HepG2 (cell line): ENCODE results near the gene INHBE. TPM values are rescaled to one million over a fixed set of nuclear protein-coding genes. Genes with fewer than 3 reads are reported as not detected.

Source experiments
- ATAC-seq: fragments of 200-7000 bp; cut with Tn5 transposase; 3 replicates; pipeline ENCODE4 v1.9.1; 2020; ENCODE audit warnings: mild to moderate bottlenecking, moderate library complexity
- BruUV-seq: library from RNA; stranded (reverse); fragments of 400-500 nt; replicated peaks from 2 replicates; lab custom pipeline; 2021; lab: Mats Ljungman, UMichigan
- CTCF ChIA-PET: fragments of 300-600 bp; formaldehyde crosslinking; extraction: SDS; loops from one replicate; lab custom pipeline; 2021; ENCODE audit warnings: low total read pairs, inconsistent platforms, low intra/inter-chr PET ratio; lab: Yijun Ruan, JAX
- POLR2A ChIA-PET: fragments of 350-600 bp; sonication (Branson Sonifier 250); formaldehyde crosslinking; loops from one replicate; lab custom pipeline; 2020; ENCODE audit warnings: antibody characterized with exemption, inconsistent platforms; lab: Yijun Ruan, JAX
- DNase-seq: peaks from one replicate; pipeline ENCODE4 v3.0.0-alpha.2; 2015; ENCODE audit warnings: low spot score
- FAIRE-seq: peaks from 3 replicates; lab custom pipeline; 2011; peaks lifted over from hg19 to GRCh38; lab: Jason Lieb, UNC
- H2AFZ ChIP-seq: one replicate; pipeline ENCODE4 v1.6.1; 2011; ENCODE audit warnings: low read length, inconsistent platforms
- H3K27ac ChIP-seq: fragments of 300-600 bp; 3 replicates; pipeline ENCODE4 v1.8.0; 2011; ENCODE audit warnings: mixed run types, mild to moderate bottlenecking, mixed read lengths, low read length, inconsistent platforms; ENCODE audit not compliant: insufficient read depth; ENCODE audit errors: extremely low read length
- H3K27me3 ChIP-seq, 2 experiments: fragments of 200-600 bp in 1 of 2; 2 replicates in 1 of 2; 3 replicates in 1 of 2; pipeline versions ENCODE4 v1.6.0 to v1.8.0; 2011; ENCODE audit warnings: low read length in 2 of 2, mild to moderate bottlenecking in 2 of 2, moderate library complexity in 2 of 2, inconsistent platforms in 1 of 2; ENCODE audit not compliant: insufficient read depth in 2 of 2, control insufficient read depth in 1 of 2
- H3K36me3 ChIP-seq, 2 experiments: fragments of 200-600 bp in 1 of 2; replicated peaks in 1 of 2; 2 replicates in 1 of 2; 3 replicates in 1 of 2; pipeline versions ENCODE4 v1.5.1 to v1.8.0; 2011; ENCODE audit warnings: low read length in 2 of 2, inconsistent platforms in 1 of 2; ENCODE audit not compliant: insufficient read depth in 2 of 2, control insufficient read depth in 1 of 2
- H3K4me1 ChIP-seq: 2 replicates; pipeline ENCODE4 v1.5.1; 2012; ENCODE audit warnings: low read length, inconsistent platforms; ENCODE audit not compliant: insufficient read depth
- H3K4me2 ChIP-seq: 2 replicates; pipeline ENCODE4 v1.6.0; 2011; ENCODE audit warnings: low read depth, low read length, inconsistent platforms
- H3K4me3 ChIP-seq, 3 experiments: fragments of 200-600 bp in 1 of 3; sonication (generic), shearing (Covaris generic) in 1 of 3; replicated peaks in 1 of 3; 2 replicates each; pipeline ENCODE4 v1.5.1; 2011 to 2016; ENCODE audit warnings: low read length in 3 of 3, inconsistent platforms in 2 of 3, low read depth in 2 of 3, mild to moderate bottlenecking in 2 of 3, control low read depth in 1 of 3, mixed read lengths in 1 of 3; ENCODE audit not compliant: insufficient read depth in 1 of 3
- H3K79me2 ChIP-seq: one replicate; pipeline ENCODE4 v1.6.1; 2011; ENCODE audit warnings: low read length, inconsistent platforms; ENCODE audit not compliant: insufficient read depth
- H3K9ac ChIP-seq: 2 replicates; pipeline ENCODE4 v1.6.0; 2011; ENCODE audit warnings: mild to moderate bottlenecking, low read depth, low read length, inconsistent platforms; ENCODE audit not compliant: insufficient read depth
- H3K9me3 ChIP-seq: 2 replicates; pipeline ENCODE4 v1.5.1; 2012; ENCODE audit warnings: mild to moderate bottlenecking, low read length
- H4K20me1 ChIP-seq: 2 replicates; pipeline ENCODE4 v1.6.0; 2011; ENCODE audit warnings: inconsistent platforms, mild to moderate bottlenecking, low read length, moderate library complexity; ENCODE audit not compliant: insufficient read depth
- CEBPB ChIP-seq: IDR thresholded peaks from 2 replicates; pipeline ENCODE4 v1.6.1; 2011; ENCODE audit warnings: low read depth, low read length, improper control_type of control experiment, borderline replicate concordance
- CEBPG ChIP-seq: IDR thresholded peaks from 2 replicates; pipeline ENCODE4 v1.6.1; 2016
- HCFC1 ChIP-seq: fragments of 150-350 bp; IDR thresholded peaks from 2 replicates; pipeline ENCODE4 v1.6.1; 2014; ENCODE audit warnings: low read depth, low read length
- HNF4A ChIP-seq: sonication (generic); formaldehyde crosslinking; IDR thresholded peaks from 2 replicates; pipeline ENCODE4 v1.4.0; 2020; ENCODE audit warnings: missing genetic modification reagents
- MTF1 ChIP-seq: sonication (generic); formaldehyde crosslinking; IDR thresholded peaks from 2 replicates; pipeline ENCODE4 v1.5.0; 2020; ENCODE audit warnings: missing genetic modification reagents
- PATZ1 ChIP-seq: sonication (generic); formaldehyde crosslinking; IDR thresholded peaks from 2 replicates; pipeline ENCODE4 v1.4.0; 2020; ENCODE audit warnings: missing genetic modification reagents
- ZNF354B ChIP-seq: sonication (generic); formaldehyde crosslinking; IDR thresholded peaks from 2 replicates; pipeline ENCODE4 v1.8.0; 2022; ENCODE audit warnings: mild to moderate bottlenecking, missing genetic modification reagents
- ZNF460 ChIP-seq: sonication (generic); formaldehyde crosslinking; IDR thresholded peaks from 2 replicates; pipeline ENCODE4 v1.5.1; 2020; ENCODE audit warnings: missing genetic modification reagents, mild to moderate bottlenecking, borderline replicate concordance
- WGBS: methylation state at CpG from one replicate; pipeline ENCODE4 v1.1.6; 2017; ENCODE audit warnings: low lambda C conversion rate; 5-methylcytosine and 5-hydroxymethylcytosine counted together
- in situ Hi-C: cut with HindIII; loops from 2 replicates; pipeline ENCODE4 v1.10.0; 2017; ENCODE audit warnings: low pct_unique_long_range_greater_than_20kb; ENCODE audit not compliant: extremely low pct_ligation_motif_present
- intact Hi-C: fragments of 100-400 bp; cut with micrococcal nuclease; formaldehyde crosslinking; loops from one replicate; pipeline ENCODE4 v1.10.0; 2022; ENCODE audit not compliant: unreplicated experiment
- polyA plus RNA-seq, 8 experiments: library from polyadenylated mRNA; depleted of rRNA in 3 of 8; stranded (reverse) in 7 of 8; unstranded in 1 of 8; fragments of >200 nt; fragmentation: Illumina TruSeq in 4 of 8; extraction: Trizol in 4 of 8; gene quantifications; 2 replicates each; pipeline versions ENCODE4 v1.2.1 to v1.2.3, GENCODE V29; 2011 to 2016; ENCODE audit warnings: low read depth in 4 of 8, missing spikeins in 1 of 8, mixed read lengths in 1 of 8; ENCODE audit not compliant: insufficient read depth in 1 of 8
- total RNA-seq, 5 experiments: library from RNA; depleted of rRNA; stranded (reverse); fragments of >200 nt; fragmentation: Illumina TruSeq; extraction: Trizol; gene quantifications; 2 replicates each; pipeline ENCODE4 v1.2.3, GENCODE V29; 2016; ENCODE audit warnings: low read depth in 1 of 5

The INHBE gene
- total and polyA plus RNA-seq, 2 of the 13 experiments (the other 11 are each of a cell fraction or from before 2014, with no cell fraction given): 17.0 to 32.0 TPM

- Histone ChIP-seq H3K27ac (no peak overlapping the region), H3K9ac (no peak overlapping the region), H2AFZ (no peak overlapping the region), H4K20me1 (no peaks in the 10 kb centered on the region), H3K27me3 (peaks cover 0 to 50% of the 10 kb centered on the region in 2 experiments; a peak in 4 of 5 replicates), H3K36me3 (no peaks in the 10 kb centered on the region)
- in situ Hi-C loops: no loop called here
- 14% methylated on average over 4 of the region's 10 CpGs for WGBS
- BruUV-seq: no TSS peak
- ChIA-PET CTCF (no interaction called here), POLR2A (interaction anchor here (1.0 kb wide), 1 partner anchor 50 kb away, joined by 3 read pairs; the partner anchor contains the start of gene DDIT3)
- peak; percentile 65 for ATAC-seq
- TF ChIP-seq CEBPG (CRISPR knock-in tag) (peak; percentile 24; the same call in 1 of the 2 replicates), HCFC1 (no peak), MTF1 (CRISPR knock-in tag) (no peak), CEBPB (peak; percentile 60; the same call in 1 of the 2 replicates), ZNF460 (peak; percentile 55; the same call in 1 of the 2 replicates)
- TF ChIP-seq, all 625 proteins: peak for 3
- no peak for DNase-seq
- Histone ChIP-seq H3K79me2 (no peaks in the 10 kb centered on the region), H3K4me1 (peaks cover 27% of the 10 kb centered on the region), H3K4me2 (no peak overlapping the region), H3K9me3 (no peaks in the 10 kb centered on the region), H3K4me3 (no peak overlapping the region)
- FAIRE-seq: no peak
- intact Hi-C loops: no loop called here
Measured at GRCh38 chr12:57469296-57470164, 14.4 kb downstream of the INHBE start.

- in situ Hi-C loops: no loop called here
- no peaks in the 10 kb centered on the region for H3K79me2 ChIP-seq
- WGBS: 57% methylated on average over 13 of the region's 14 CpGs
- H4K20me1 ChIP-seq: no peaks in the 10 kb centered on the region
- peak; percentile 15; the same call in 2 of the 3 replicates for ATAC-seq
- peaks cover 7 to 50% of the 10 kb centered on the region in 2 experiments for H3K27me3 ChIP-seq
- intact Hi-C loops: no loop called here
- no peak for FAIRE-seq
- CTCF ChIA-PET: no interaction called here
- TF ChIP-seq ZNF354B (CRISPR knock-in tag) (no peak), PATZ1 (CRISPR knock-in tag) (peak; percentile 48; the same call in 1 of the 2 replicates), HNF4A (CRISPR knock-in tag) (peak; percentile 29; the same call in 1 of the 2 replicates)
- no peak overlapping the region for H3K4me2 ChIP-seq
- BruUV-seq: no TSS peak
- H3K36me3 ChIP-seq: no peaks in the 10 kb centered on the region
- H3K27ac ChIP-seq: no peak overlapping the region
- H3K9ac ChIP-seq: no peak overlapping the region
- no peak overlapping the region for H3K4me3 ChIP-seq
- peaks cover 28% of the 10 kb centered on the region for H3K4me1 ChIP-seq
- POLR2A ChIA-PET: no interaction called here
- no peak for DNase-seq
- no peak overlapping the region for H2AFZ ChIP-seq
- H3K9me3 ChIP-seq: no peaks in the 10 kb centered on the region
Measured at GRCh38 chr12:57470286-57470969, 15.3 kb downstream of the INHBE start.
